Measurements from ENCODE around the gene EIF3D.
A peak's percentile ranks its signal among the peaks of the same experiment; 100 is the strongest.

EIF3D gene

DNA sequence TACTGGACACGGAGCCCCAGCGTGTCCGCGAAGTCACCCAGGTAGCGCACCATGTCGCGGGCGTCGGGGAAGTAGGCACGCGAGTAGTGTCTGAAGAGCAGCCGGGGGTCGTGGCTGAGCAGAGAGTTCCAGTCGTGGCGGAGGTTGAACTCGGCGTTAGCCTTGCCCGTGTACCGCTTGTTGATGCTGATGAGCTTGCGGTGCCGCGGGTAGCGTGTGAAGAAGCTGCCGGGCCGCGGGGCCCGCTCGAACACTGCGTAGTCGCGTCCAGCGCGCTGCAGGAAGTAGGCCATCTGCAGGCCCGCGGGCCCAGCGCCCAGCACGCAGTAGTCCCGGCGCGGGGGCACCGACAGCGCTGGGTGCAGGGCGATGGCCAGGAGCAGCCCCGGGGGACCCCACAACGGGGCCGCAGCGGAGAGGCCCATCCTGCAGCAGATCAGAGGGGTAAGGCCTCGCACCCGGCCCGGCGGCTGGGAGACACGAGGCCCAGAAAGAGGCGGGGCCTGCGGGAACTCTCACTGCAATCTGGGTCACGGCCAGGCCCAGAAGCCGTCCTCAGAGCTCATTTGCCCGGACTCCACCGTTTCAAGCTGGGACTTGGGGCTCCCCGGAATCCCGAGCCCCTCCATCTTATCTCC, 22.8 kb downstream of the EIF3D start:
- peak overlapping the region; percentile 73 for H3K4me3 Mint-ChIP-seq
- H3K9me3 Mint-ChIP-seq (ENCODE audit: low read depth): no peaks in the 10 kb centered on the region
- H3K36me3 Mint-ChIP-seq: no peaks in the 10 kb centered on the region
- peaks cover 11% of the 10 kb centered on the region for H3K4me1 Mint-ChIP-seq (ENCODE audit: low read depth)
- no peaks in the 10 kb centered on the region for H3K27me3 Mint-ChIP-seq
- H3K27ac Mint-ChIP-seq: peak overlapping the region; percentile 73

DNA sequence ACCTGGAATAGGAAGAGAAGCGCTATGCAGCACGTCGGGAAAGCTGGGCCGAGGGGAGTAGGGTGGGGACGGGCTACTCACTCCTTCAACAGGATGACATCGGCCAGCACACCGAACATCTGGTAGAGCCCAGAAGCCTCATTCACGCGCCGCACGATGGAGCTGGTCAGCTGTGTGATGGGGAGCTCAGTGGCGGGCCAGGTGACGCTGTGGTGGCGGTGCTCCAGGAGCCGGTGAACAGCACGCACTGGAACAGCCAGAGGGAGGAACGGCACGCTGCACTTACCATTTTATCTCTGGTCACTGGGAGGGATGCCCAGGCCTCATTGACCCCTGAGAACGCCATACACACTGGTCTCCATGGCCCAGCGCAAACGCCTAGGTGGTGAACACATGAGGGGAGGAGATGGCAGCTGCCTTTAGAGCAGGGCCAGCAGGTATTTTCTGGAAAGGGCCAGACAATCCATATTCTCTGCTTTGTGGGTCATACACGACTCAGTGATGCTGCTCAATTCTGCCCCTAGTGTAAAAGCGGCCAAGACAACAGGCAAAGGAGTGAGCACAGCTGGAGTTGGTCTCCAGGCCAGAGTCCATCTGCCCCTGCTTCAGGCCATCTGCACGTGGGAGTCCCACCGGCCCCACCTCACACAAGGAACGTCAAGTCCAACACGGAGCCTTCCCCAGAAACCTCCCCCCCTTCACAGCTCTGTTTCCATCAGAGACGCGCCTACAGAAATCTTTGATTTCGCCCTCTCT, 30.9 kb downstream of the EIF3D start:
- Mint-ChIP-seq H3K27ac (no peak overlapping the region), H3K4me1 (ENCODE audit: low read depth) (peaks cover 3% of the 10 kb centered on the region), H3K27me3 (no peaks in the 10 kb centered on the region), H3K9me3 (ENCODE audit: low read depth) (no peaks in the 10 kb centered on the region), H3K36me3 (peaks cover 8% of the 10 kb centered on the region), H3K4me3 (no peak overlapping the region)

GRCh38 chr22:36493690-36494110, 35.3 kb downstream of the EIF3D start:
- Mint-ChIP-seq H3K36me3 (peaks cover 14% of the 10 kb centered on the region), H3K4me3 (no peak overlapping the region), H3K4me1 (ENCODE audit: low read depth) (peaks cover 3% of the 10 kb centered on the region), H3K27me3 (no peaks in the 10 kb centered on the region), H3K9me3 (ENCODE audit: low read depth) (no peaks in the 10 kb centered on the region), H3K27ac (no peak overlapping the region)

DNA sequence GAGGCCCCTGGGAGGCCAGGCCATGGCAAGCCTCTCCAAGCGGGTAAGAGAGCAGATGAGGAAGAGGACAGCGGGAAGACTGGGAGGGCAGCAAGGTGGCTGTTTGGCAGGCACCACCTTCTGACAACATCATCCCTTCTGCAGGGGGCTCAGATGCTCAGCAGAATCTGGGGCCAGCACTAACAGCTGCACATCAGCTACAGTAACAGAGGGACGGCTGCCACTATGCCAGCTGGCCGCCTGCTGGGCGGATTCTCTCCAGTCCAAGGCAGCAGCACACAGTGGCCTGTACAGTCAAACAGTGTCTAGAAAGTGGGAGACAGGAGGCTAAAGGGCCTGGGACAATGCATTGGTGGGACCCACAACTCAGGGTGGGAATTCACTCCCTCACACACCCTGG, 36.9 kb downstream of the EIF3D start:
- no peaks in the 10 kb centered on the region for H3K9me3 Mint-ChIP-seq (ENCODE audit: low read depth)
- H3K27ac Mint-ChIP-seq: no peak overlapping the region
- H3K4me1 Mint-ChIP-seq (ENCODE audit: low read depth): peaks cover 3% of the 10 kb centered on the region
- peaks cover 15% of the 10 kb centered on the region for H3K36me3 Mint-ChIP-seq
- no peaks in the 10 kb centered on the region for H3K27me3 Mint-ChIP-seq
- H3K4me3 Mint-ChIP-seq: no peak overlapping the region

- no peaks in the 10 kb centered on the region for H3K27me3 Mint-ChIP-seq
- no peak overlapping the region for H3K27ac Mint-ChIP-seq
- no peaks in the 10 kb centered on the region for H3K9me3 Mint-ChIP-seq (ENCODE audit: low read depth)
- H3K36me3 Mint-ChIP-seq: peaks cover 16% of the 10 kb centered on the region
- peaks cover 9% of the 10 kb centered on the region for H3K4me1 Mint-ChIP-seq (ENCODE audit: low read depth)
- no peak overlapping the region for H3K4me3 Mint-ChIP-seq
Observed at GRCh38 chr22:36491155-36491554, 37.8 kb downstream of the EIF3D start.

GRCh38 chr22:36486619-36487384, 42.2 kb downstream of the EIF3D start:
- Mint-ChIP-seq H3K27ac (peak overlapping the region; percentile 16), H3K27me3 (no peaks in the 10 kb centered on the region), H3K9me3 (ENCODE audit: low read depth) (no peaks in the 10 kb centered on the region), H3K4me3 (no peak overlapping the region), H3K4me1 (ENCODE audit: low read depth) (peaks cover 8% of the 10 kb centered on the region), H3K36me3 (peaks cover 9% of the 10 kb centered on the region)

GRCh38 chr22:36481393-36482168, 47.4 kb downstream of the EIF3D start, which contains the start of gene TXN2:
Gene TXN2, minus strand, starts transcription at chr22:36481640. Its CDS starts 803 bp downstream, at chr22:36480837.
- Mint-ChIP-seq H3K36me3 (peaks cover 7% of the 10 kb centered on the region), H3K4me3 (peak within 1 kb of the TSS; percentile 100), H3K27ac (peak within 1 kb of the TSS; percentile 98), H3K9me3 (ENCODE audit: low read depth) (no peaks in the 10 kb centered on the region), H3K27me3 (no peaks in the 10 kb centered on the region), H3K4me1 (ENCODE audit: low read depth) (peaks cover 21% of the 10 kb centered on the region)

DNA sequence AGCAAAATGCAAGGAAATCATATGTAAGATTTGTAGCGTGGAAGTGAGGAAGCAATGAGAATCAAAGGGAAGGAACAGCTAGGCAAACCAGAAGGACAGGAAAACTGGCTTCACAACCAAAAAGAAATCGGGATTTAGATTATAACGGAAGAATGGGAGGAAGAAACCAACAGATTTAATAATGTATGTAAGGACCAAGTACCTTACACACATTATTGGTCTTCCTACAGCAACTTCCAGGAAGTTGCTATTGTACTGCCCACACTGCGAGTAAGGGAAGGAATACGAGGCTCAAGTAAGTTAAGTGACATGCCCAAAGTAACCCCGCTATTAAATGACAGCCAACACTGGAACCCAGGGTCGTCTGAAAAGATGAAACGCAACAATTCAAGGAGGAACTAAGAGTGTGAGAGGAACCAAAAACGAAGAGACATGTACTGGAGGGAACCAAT, 48.0 kb downstream of the EIF3D start:
- no peaks in the 10 kb centered on the region for H3K9me3 Mint-ChIP-seq (ENCODE audit: low read depth)
- no peaks in the 10 kb centered on the region for H3K27me3 Mint-ChIP-seq
- H3K4me1 Mint-ChIP-seq (ENCODE audit: low read depth): peaks cover 18% of the 10 kb centered on the region
- H3K4me3 Mint-ChIP-seq: peak overlapping the region; percentile 100
- peak overlapping the region; percentile 98 for H3K27ac Mint-ChIP-seq
- H3K36me3 Mint-ChIP-seq: peaks cover 9% of the 10 kb centered on the region

DNA sequence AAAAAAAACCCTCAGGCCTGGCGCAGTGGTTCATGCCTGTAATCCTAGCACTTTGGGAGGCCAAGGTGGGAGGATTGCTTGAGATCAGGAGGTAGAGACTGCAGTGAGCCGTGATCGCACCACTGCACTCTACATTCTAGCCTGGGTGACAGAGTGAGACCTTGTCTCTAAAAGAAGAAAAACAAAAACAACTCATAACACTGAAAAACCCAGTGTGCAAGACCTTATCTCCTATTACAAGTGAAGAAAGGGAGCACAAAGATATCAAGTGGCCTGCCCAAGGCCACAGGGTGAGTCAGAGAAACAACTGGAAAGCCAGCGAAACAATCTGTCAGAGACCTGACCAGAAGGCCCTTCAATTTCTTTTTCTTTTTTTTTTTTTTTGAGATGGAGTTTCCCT, 50.0 kb downstream of the EIF3D start:
- Mint-ChIP-seq H3K36me3 (peaks cover 12% of the 10 kb centered on the region), H3K27me3 (no peaks in the 10 kb centered on the region), H3K4me1 (ENCODE audit: low read depth) (peaks cover 18% of the 10 kb centered on the region), H3K9me3 (ENCODE audit: low read depth) (no peaks in the 10 kb centered on the region), H3K27ac (peak overlapping the region; percentile 46), H3K4me3 (peak overlapping the region; percentile 59)

- Mint-ChIP-seq H3K9me3 (ENCODE audit: low read depth) (no peaks in the 10 kb centered on the region), H3K36me3 (peaks cover 10% of the 10 kb centered on the region), H3K27ac (no peak overlapping the region), H3K4me3 (no peak overlapping the region), H3K4me1 (ENCODE audit: low read depth) (peaks cover 13% of the 10 kb centered on the region), H3K27me3 (no peaks in the 10 kb centered on the region)
Observed at GRCh38 chr22:36475341-36475740, 53.6 kb downstream of the EIF3D start.

DNA sequence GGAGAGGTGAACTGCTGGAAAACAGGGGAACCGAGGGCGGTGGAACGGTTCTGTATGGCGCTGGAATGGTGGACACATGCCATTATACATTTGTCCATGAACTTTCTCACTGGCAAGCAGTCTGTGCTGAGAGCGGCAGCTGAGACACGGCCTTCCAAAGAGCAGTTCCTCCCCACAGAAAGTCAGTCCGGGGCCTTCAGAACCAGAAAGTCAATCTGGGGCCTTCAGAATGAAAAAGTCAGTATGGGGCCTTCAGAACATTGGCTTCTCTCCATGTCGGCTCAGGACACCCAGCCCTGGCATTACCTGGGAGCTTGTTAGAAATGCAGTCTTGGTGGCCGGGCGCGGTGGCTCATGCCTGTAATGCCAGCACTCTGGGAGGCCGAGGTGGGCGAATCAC, 56.3 kb downstream of the EIF3D start:
- peaks cover 17% of the 10 kb centered on the region for H3K4me1 Mint-ChIP-seq (ENCODE audit: low read depth)
- H3K27me3 Mint-ChIP-seq: no peaks in the 10 kb centered on the region
- no peak overlapping the region for H3K27ac Mint-ChIP-seq
- H3K36me3 Mint-ChIP-seq: peaks cover 10% of the 10 kb centered on the region
- H3K9me3 Mint-ChIP-seq (ENCODE audit: low read depth): no peaks in the 10 kb centered on the region
- H3K4me3 Mint-ChIP-seq: no peak overlapping the region

DNA sequence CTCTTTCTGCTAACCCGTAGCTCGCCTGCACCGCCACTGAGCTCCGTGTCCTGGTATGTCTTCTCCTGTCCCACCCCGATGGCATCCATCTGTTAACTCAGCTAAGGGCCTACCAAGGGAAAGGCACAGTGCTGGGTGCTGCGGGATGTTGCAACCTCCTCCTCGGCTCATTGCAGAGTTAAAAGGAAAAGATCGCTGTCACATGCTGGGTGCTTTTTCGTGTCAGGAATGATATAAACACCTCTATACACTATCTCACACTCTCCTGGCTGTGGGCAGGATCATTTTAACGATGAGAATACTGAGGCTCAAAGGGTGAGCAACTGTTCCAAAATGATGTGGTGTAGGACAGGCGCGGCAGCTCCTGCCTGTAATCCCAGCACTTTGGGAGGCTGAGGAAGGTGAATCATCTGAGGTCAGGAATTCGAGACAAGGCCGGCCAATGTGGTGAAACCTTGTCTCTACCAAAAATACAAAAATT, 57.6 kb downstream of the EIF3D start:
- Mint-ChIP-seq H3K4me3 (no peak overlapping the region), H3K9me3 (ENCODE audit: low read depth) (no peaks in the 10 kb centered on the region), H3K27ac (no peak overlapping the region), H3K36me3 (peaks cover 5% of the 10 kb centered on the region), H3K4me1 (ENCODE audit: low read depth) (peaks cover 26% of the 10 kb centered on the region), H3K27me3 (no peaks in the 10 kb centered on the region)

DNA sequence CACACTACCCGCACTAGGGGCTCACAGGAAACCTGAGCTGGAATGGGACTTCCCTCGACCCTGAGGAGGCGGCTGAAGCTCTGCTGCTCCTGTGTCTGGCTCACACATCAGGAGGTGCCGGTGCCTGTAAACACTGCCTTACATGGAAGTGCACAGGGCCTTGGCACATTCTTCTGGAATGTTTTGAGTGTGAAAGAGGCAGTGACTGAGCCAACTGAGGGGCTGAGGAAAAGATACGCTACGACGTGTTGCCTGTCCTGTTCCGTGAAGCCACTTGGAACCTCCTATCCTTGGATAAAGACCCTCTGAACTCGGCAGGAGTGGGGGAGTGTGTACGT, 58.0 kb downstream of the EIF3D start:
- Mint-ChIP-seq H3K4me3 (no peak overlapping the region), H3K27ac (no peak overlapping the region)

GRCh38 chr22:36470162-36470993, 58.6 kb downstream of the EIF3D start:
- H3K4me3 Mint-ChIP-seq: no peak overlapping the region
- H3K4me1 Mint-ChIP-seq (ENCODE audit: low read depth): peaks cover 30% of the 10 kb centered on the region
- H3K9me3 Mint-ChIP-seq (ENCODE audit: low read depth): no peaks in the 10 kb centered on the region
- H3K27me3 Mint-ChIP-seq: no peaks in the 10 kb centered on the region
- H3K27ac Mint-ChIP-seq: peak overlapping the region; percentile 34
- H3K36me3 Mint-ChIP-seq: no peaks in the 10 kb centered on the region

More for the DNA sequence above, 58.0 kb downstream of the EIF3D start:
- Mint-ChIP-seq H3K27me3 (no peaks in the 10 kb centered on the region), H3K36me3 (peaks cover 3% of the 10 kb centered on the region), H3K9me3 (ENCODE audit: low read depth) (no peaks in the 10 kb centered on the region), H3K4me1 (ENCODE audit: low read depth) (peaks cover 28% of the 10 kb centered on the region)
